Activated CD8-positive, alpha-beta T cell treated with anti-CD3 and anti-CD28 coated beads for 36 hours (primary cell): Measurements from ENCODE around the gene ARF1. TPM values are rescaled to one million over a fixed set of nuclear protein-coding genes. Genes with fewer than 3 reads are reported as not detected.

Experiments
- ATAC-seq: fragments of 200-7000 bp; cut with Tn5 transposase; one replicate; pipeline ENCODE4 v1.10.0; 2021; ENCODE audit warnings: mild to moderate bottlenecking, moderate library complexity
- CTCF ChIA-PET: fragments of 350-600 bp; sonication (Branson Sonifier 250); formaldehyde crosslinking; loops from one replicate; lab custom pipeline; 2021; ENCODE audit warnings: antibody characterized with exemption; lab: Charles Lee
- POLR2A ChIA-PET: fragments of 350-600 bp; sonication (Branson Sonifier 250); formaldehyde crosslinking; loops from one replicate; lab custom pipeline; 2021; ENCODE audit warnings: antibody characterized with exemption; lab: Charles Lee
- DNase-seq: peaks from one replicate; pipeline ENCODE4 v3.0.0-alpha.2; 2020
- H3K27ac Mint-ChIP-seq: one replicate; pipeline ENCODE4 v1.8.0; 2021; ENCODE audit warnings: mild to moderate bottlenecking, mixed read lengths
- H3K27me3 Mint-ChIP-seq: one replicate; pipeline ENCODE4 v1.8.0; 2021; ENCODE audit warnings: mixed read lengths
- H3K36me3 Mint-ChIP-seq: one replicate; pipeline ENCODE4 v1.8.0; 2021; ENCODE audit warnings: low read depth, mixed read lengths
- H3K4me1 Mint-ChIP-seq: one replicate; pipeline ENCODE4 v1.8.0; 2021; ENCODE audit warnings: low read depth, mixed read lengths
- H3K4me3 Mint-ChIP-seq: one replicate; pipeline ENCODE4 v1.8.0; 2021; ENCODE audit warnings: mild to moderate bottlenecking, moderate library complexity, mixed read lengths
- H3K9me3 Mint-ChIP-seq: one replicate; pipeline ENCODE4 v1.8.0; 2021; ENCODE audit warnings: mixed read lengths
- intact Hi-C: fragments of 100-400 bp; cut with micrococcal nuclease; formaldehyde crosslinking; loops from one replicate; pipeline ENCODE4 v1.10.0; 2022
- total RNA-seq, 2 experiments: library from RNA; stranded (reverse); gene quantifications; one replicate each; pipeline ENCODE4 v1.2.3, GENCODE V29; 2021
- TF ChIP-seq, protein P1 (sequence below): fragments of 200-600 bp; IDR thresholded peaks from one replicate; pipeline ENCODE4 v1.8.0; 2022; ENCODE audit warnings: antibody characterized with exemption, mild to moderate bottlenecking

The ARF1 gene
- total RNA-seq, 2 experiments from 2014 or later: 349 to 350 TPM

DNA sequence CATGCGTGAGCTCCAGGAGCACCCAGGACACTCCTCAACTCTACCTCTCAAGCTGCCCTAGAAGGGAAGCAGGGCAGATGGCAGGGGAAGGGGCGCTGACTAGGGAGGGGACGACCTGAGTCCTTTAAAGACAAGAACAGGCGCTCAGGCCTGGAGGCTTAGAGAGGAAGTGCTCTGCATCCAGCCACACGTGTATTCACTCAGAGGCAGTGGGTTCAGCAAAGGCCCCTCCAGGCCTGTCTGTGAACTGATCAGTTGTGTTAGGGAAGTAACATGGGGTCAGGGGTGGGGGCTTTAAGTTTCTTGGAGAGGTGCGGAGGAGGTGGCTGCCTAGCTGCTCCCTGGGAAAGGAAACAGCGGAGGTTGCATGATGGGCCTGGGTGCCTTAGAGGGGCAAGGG lies 37.1 kb upstream of the ARF1 start:
- ATAC-seq (no peak), DNase-seq (no peak)
- no peak overlapping the region for H3K27ac Mint-ChIP-seq
- no peaks in the 10 kb centered on the region for H3K4me1 Mint-ChIP-seq
- intact Hi-C loops: no loop called here
- no peaks in the 10 kb centered on the region for H3K36me3 Mint-ChIP-seq
- TF ChIP-seq, protein P1, sequence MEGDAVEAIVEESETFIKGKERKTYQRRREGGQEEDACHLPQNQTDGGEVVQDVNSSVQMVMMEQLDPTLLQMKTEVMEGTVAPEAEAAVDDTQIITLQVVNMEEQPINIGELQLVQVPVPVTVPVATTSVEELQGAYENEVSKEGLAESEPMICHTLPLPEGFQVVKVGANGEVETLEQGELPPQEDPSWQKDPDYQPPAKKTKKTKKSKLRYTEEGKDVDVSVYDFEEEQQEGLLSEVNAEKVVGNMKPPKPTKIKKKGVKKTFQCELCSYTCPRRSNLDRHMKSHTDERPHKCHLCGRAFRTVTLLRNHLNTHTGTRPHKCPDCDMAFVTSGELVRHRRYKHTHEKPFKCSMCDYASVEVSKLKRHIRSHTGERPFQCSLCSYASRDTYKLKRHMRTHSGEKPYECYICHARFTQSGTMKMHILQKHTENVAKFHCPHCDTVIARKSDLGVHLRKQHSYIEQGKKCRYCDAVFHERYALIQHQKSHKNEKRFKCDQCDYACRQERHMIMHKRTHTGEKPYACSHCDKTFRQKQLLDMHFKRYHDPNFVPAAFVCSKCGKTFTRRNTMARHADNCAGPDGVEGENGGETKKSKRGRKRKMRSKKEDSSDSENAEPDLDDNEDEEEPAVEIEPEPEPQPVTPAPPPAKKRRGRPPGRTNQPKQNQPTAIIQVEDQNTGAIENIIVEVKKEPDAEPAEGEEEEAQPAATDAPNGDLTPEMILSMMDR: no peak
- H3K4me3 Mint-ChIP-seq: no peak overlapping the region
- ChIA-PET CTCF (no interaction called here), POLR2A (no interaction called here)
- no peaks in the 10 kb centered on the region for H3K9me3 Mint-ChIP-seq
- peaks cover 2% of the 10 kb centered on the region for H3K27me3 Mint-ChIP-seq

DNA sequence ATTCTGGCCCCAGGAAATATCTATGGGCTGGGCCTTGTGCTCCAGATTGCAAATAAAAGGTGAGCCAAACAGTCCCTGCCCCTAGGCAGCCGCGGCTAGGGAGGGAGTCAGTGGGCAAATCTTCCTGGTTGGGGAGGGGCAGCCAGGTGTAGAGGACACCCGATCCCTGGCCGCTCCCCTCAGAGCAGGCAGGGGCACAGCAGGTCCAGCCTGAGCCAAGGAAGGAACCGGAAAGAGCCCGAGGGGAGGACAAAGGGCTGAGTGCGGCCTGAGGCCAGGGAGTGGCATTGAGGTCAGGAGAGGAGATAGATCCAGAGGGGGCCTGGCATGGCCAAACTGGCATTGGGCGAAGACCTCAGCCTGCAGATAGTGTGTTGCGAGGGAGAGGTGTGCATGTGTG lies 36.6 kb upstream of the ARF1 start:
- Mint-ChIP-seq H3K27me3 (peaks cover 2% of the 10 kb centered on the region), H3K36me3 (no peaks in the 10 kb centered on the region), H3K4me3 (no peak overlapping the region), H3K27ac (no peak overlapping the region), H3K9me3 (no peaks in the 10 kb centered on the region), H3K4me1 (no peaks in the 10 kb centered on the region)
- ATAC-seq: no peak
- TF ChIP-seq, protein P1: no peak
- intact Hi-C loops: no loop called here
- DNase-seq: no peak
- POLR2A ChIA-PET: no interaction called here
- CTCF ChIA-PET: no interaction called here

- peaks cover 3% of the 10 kb centered on the region for H3K27me3 Mint-ChIP-seq
- POLR2A ChIA-PET: no interaction called here
- H3K4me1 Mint-ChIP-seq: no peaks in the 10 kb centered on the region
- ATAC-seq (no peak), DNase-seq (no peak)
- H3K36me3 Mint-ChIP-seq: no peaks in the 10 kb centered on the region
- no peak overlapping the region for H3K27ac Mint-ChIP-seq
- H3K9me3 Mint-ChIP-seq: no peaks in the 10 kb centered on the region
- CTCF ChIA-PET: no interaction called here
- intact Hi-C loops: no loop called here
- H3K4me3 Mint-ChIP-seq: no peak overlapping the region
- TF ChIP-seq, protein P1: no peak
Observed at GRCh38 chr1:228046421-228047182, 35.9 kb upstream of the ARF1 start.

DNA sequence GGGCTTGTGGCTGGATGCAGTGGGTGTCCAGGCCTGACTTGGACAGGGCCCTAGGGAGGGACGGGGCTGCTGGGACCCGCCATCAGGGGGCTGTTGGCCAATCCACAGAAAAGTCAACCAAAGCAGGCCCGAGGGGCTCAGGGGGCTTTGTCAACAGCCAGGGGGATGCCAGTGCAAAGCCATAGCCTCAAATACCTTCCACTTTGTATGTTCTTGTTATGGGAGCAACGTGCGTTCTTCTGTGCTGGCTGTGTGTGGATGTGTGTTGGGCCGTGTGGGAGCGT lies 35.4 kb upstream of the ARF1 start:
- no peak for DNase-seq
- TF ChIP-seq, protein P1: no peak
- Mint-ChIP-seq H3K9me3 (no peaks in the 10 kb centered on the region), H3K36me3 (no peaks in the 10 kb centered on the region), H3K27me3 (peaks cover 4% of the 10 kb centered on the region), H3K4me3 (no peak overlapping the region), H3K4me1 (no peaks in the 10 kb centered on the region), H3K27ac (no peak overlapping the region)
- ATAC-seq: no peak
- intact Hi-C loops: no loop called here
- ChIA-PET CTCF (no interaction called here), POLR2A (no interaction called here)

DNA sequence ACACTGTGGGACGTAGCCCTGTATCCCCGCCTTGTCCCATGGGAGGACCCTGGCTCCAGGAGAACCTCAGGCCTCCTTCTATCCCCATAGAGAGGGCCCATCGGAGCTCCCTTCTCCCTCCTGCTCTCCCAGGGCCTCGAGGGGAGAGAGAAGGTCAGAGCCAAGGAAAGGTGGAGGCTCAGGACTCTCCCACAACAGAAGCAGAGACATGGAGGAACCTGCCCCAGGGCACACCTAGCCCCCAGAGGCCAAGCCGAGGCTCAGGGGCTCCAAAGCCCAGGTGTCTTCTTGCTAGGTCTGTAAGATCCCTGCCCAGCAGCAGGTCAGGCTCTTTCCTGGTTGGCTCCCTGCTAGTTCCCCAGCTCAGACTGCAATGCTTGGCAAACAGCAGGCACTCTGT lies 34.4 kb upstream of the ARF1 start:
- intact Hi-C loops: no loop called here
- ATAC-seq (no peak), DNase-seq (no peak)
- no peaks in the 10 kb centered on the region for H3K36me3 Mint-ChIP-seq
- no peak overlapping the region for H3K27ac Mint-ChIP-seq
- no peaks in the 10 kb centered on the region for H3K9me3 Mint-ChIP-seq
- H3K4me1 Mint-ChIP-seq: no peaks in the 10 kb centered on the region
- POLR2A ChIA-PET: interaction anchor here (0.7 to 1.0 kb wide), 2 partner anchors 8 to 71 kb away, joined by 3 to 4 read pairs; no protein-coding TSS in a partner anchor
- H3K27me3 Mint-ChIP-seq: peaks cover 13% of the 10 kb centered on the region
- CTCF ChIA-PET: no interaction called here
- TF ChIP-seq, protein P1: no peak
- H3K4me3 Mint-ChIP-seq: no peak overlapping the region
